Measurements from ENCODE around the gene LIPC. TPM values are rescaled to one million over a fixed set of nuclear protein-coding genes. Genes with fewer than 3 reads are reported as not detected.

LIPC gene
- total RNA-seq, 1 donor from 2014 or later, result not detected

- no peak for DNase-seq (ENCODE audit: low spot score in 2 of 2, unreplicated experiment in 2 of 2)
- no peak overlapping the region for H3K4me3 Mint-ChIP-seq
- no peak overlapping the region for H3K27ac Mint-ChIP-seq
- peaks cover 14% of the 10 kb centered on the region for H3K4me1 Mint-ChIP-seq
- no peak for TF ChIP-seq CTCF (IDR thresholded peaks at IDR 0.05; ENCODE audit: unreplicated experiment)
- no peaks in the 10 kb centered on the region for H3K36me3 Mint-ChIP-seq
- H3K9me3 Mint-ChIP-seq, result no peaks in the 10 kb centered on the region
- H3K27me3 Mint-ChIP-seq (ENCODE audit: low read depth), result no peaks in the 10 kb centered on the region
Measured at GRCh38 chr15:58433597-58434333, 2.0 kb downstream of the LIPC start.

DNA sequence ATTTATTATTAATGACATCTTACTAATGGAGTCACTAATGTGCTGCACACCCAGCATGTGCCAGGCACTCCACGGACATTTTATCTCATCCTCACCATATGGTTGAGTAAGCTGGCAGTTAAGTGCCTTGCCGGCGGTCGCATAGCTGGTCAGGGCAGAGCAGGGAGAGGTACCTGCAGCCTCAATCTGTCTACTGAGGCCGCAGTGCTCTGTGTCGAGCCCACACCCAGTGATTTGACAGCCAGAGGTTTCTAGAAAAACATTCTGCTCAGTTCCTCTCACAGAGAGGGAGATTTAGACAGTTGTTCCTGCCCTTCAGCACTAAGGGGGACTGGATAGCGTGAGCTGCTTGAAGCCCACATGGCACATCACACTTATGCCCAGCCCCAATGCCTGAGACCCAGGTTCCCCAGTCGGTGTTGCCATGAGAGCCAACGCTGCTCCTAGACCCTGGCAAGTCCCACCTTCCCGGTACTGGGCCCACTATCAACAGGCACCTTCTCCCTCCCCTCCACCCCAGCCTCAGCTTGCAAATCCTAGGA, 2.6 kb downstream of the LIPC start:
- peaks cover 18% of the 10 kb centered on the region for H3K4me1 Mint-ChIP-seq
- H3K36me3 Mint-ChIP-seq, result no peaks in the 10 kb centered on the region
- no peak for TF ChIP-seq CTCF (IDR thresholded peaks at IDR 0.05; ENCODE audit: unreplicated experiment)
- H3K9me3 Mint-ChIP-seq, result no peaks in the 10 kb centered on the region
- H3K4me3 Mint-ChIP-seq, result no peak overlapping the region
- H3K27ac Mint-ChIP-seq, result no peak overlapping the region
- H3K27me3 Mint-ChIP-seq (ENCODE audit: low read depth), result no peaks in the 10 kb centered on the region
- DNase-seq (ENCODE audit: low spot score in 2 of 2, unreplicated experiment in 2 of 2), result no peak

- Mint-ChIP-seq H3K27ac (no peak overlapping the region), H3K4me3 (no peak overlapping the region), H3K27me3 (ENCODE audit: low read depth) (no peaks in the 10 kb centered on the region), H3K36me3 (no peaks in the 10 kb centered on the region), H3K4me1 (peaks cover 38% of the 10 kb centered on the region), H3K9me3 (no peaks in the 10 kb centered on the region)
- no peak for DNase-seq (ENCODE audit: low spot score in 2 of 2, unreplicated experiment in 2 of 2)
- no peak for TF ChIP-seq CTCF (IDR thresholded peaks at IDR 0.05; ENCODE audit: unreplicated experiment)
Measured at GRCh38 chr15:58436552-58436951, 4.8 kb downstream of the LIPC start.

DNA sequence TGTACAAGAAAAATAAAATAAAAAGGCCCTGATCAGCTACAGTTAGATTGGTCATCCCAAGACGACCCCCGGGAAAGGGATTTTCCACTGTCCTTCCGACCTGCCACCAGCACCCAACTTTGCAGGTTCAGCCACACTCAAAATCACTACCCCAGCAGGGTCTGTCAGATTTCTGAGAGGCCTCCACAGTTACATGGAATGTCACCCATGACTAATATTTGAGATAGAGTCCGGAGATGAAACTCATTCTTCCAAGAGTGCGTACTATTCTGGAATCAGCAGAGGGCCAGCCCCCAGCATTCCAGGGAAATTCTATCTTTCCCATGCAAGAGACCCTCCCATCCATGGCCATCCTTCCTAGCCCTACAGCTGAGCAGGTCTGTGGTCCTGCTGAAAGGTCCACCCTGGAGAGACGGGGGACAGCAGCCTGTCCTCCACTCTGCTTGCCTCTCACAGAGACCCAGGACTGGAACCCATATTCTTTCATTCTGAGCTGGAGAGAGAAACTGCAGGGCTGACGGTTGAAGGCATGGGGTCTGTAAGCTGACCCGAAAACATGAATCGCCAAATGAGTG, 5.8 kb downstream of the LIPC start:
- H3K27ac Mint-ChIP-seq, result peak overlapping the region; percentile 64
- H3K4me3 Mint-ChIP-seq, result no peak overlapping the region
- TF ChIP-seq CTCF (IDR thresholded peaks at IDR 0.05; ENCODE audit: unreplicated experiment), result no peak
- no peak for DNase-seq (ENCODE audit: low spot score in 2 of 2, unreplicated experiment in 2 of 2)
- peaks cover 39% of the 10 kb centered on the region for H3K4me1 Mint-ChIP-seq
- H3K9me3 Mint-ChIP-seq, result no peaks in the 10 kb centered on the region
- no peaks in the 10 kb centered on the region for H3K36me3 Mint-ChIP-seq
- H3K27me3 Mint-ChIP-seq (ENCODE audit: low read depth), result no peaks in the 10 kb centered on the region

DNA sequence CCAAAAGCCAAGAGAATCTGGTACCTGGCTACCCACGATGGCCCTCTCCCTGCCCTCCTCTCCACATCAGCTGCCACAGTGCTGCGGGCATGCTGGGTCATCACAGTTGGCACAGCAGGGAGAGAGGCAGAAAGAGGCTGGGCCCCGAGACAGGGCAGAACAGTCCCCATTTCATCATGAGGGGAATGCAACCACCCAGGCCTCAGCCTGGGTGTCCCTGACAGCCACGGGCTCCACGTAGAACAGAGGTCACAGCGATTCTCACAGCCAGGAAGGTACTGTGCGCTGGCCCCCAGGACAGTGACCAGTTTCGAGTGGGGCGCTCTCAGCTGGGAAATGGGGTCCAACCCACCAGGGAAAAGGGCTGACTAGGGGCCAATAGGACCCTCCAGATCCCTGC, 6.3 kb downstream of the LIPC start:
- H3K27me3 Mint-ChIP-seq (ENCODE audit: low read depth), result no peaks in the 10 kb centered on the region
- TF ChIP-seq CTCF (IDR thresholded peaks at IDR 0.05; ENCODE audit: unreplicated experiment), result no peak
- H3K4me1 Mint-ChIP-seq, result peaks cover 38% of the 10 kb centered on the region
- H3K9me3 Mint-ChIP-seq, result no peaks in the 10 kb centered on the region
- DNase-seq (ENCODE audit: low spot score in 2 of 2, unreplicated experiment in 2 of 2), result peak in 1 of 2 experiments; percentile 25
- no peak overlapping the region for H3K27ac Mint-ChIP-seq
- no peaks in the 10 kb centered on the region for H3K36me3 Mint-ChIP-seq
- no peak overlapping the region for H3K4me3 Mint-ChIP-seq

All from mesothelial cell of epicardium (in vitro differentiated cells).